ENCODE data around the gene DPYSL3. TPM values are rescaled to one million over a fixed set of nuclear protein-coding genes. Genes with fewer than 3 reads are reported as not detected.

Gene DPYSL3
- total and polyA plus RNA-seq, 2 donors (not counting 3 experiments of a cell fraction or from before 2014, with no cell fraction given): 80.3 to 146 TPM

DNA sequence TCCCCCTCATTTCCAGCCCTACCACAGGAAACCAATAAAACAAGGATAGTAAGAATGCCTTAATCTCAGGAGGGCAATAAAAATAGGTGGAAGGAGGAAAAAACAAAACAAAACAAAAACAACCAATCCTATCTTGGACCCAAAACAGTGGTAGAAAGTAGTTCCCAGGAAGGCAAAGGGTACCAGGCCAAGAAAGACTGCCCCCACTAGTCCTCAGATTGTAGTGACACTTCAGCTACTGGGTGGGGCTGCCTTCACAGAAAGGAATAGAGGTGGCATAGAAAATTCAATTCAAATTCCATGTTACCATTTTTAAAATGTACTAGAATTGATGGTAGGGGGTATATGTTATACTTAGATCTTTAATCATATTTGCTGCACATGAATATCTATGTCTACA lies 59.3 kb downstream of the DPYSL3 start:
- no TSS peak for BruUV-seq (replicated peaks)
- no peaks in the 10 kb centered on the region for H3K36me3 ChIP-seq (ENCODE audit: control insufficient read depth in 2 of 2, extremely low read depth in 1 of 2, insufficient read depth in 2 of 2, low read length in 2 of 2)
- H3K27me3 ChIP-seq (ENCODE audit: control insufficient read depth in 2 of 2, insufficient read depth in 2 of 2, low read length in 2 of 2): no peaks in the 10 kb centered on the region
- dilution Hi-C loops (cut with MboI; ENCODE audit: extremely low pct_ligation_motif_present, low sequenced_read_pairs) (no loop called here), intact Hi-C loops (cut with micrococcal nuclease) (no loop called here)
- peaks cover 24% of the 10 kb centered on the region for H3K79me2 ChIP-seq (ENCODE audit: control insufficient read depth, insufficient read depth, low read length)
- no peaks in the 10 kb centered on the region for H3K9me3 ChIP-seq (replicated peaks; ENCODE audit: control insufficient read depth, insufficient read depth, low read length)
- H3K9ac ChIP-seq (replicated peaks; ENCODE audit: extremely low read depth, insufficient read depth, low read length): no peak overlapping the region
- CTCF ChIA-PET: interaction anchor here (1.2 to 6.9 kb wide), 3 partner anchors 24 to 126 kb away, joined by 3 to 136 read pairs (median 134); no protein-coding TSS in a partner anchor
- H2AFZ ChIP-seq (ENCODE audit: low read depth, low read length): no peak overlapping the region
- DNase-seq (ENCODE audit: low read depth, low spot score): no peak
- FAIRE-seq: no peak
- no peaks in the 10 kb centered on the region for H4K20me1 ChIP-seq (replicated peaks; ENCODE audit: control insufficient read depth, extremely low read depth, insufficient read depth, low read length)
- H3K4me2 ChIP-seq (ENCODE audit: insufficient read depth, low read length): no peak overlapping the region
- H3K27ac ChIP-seq (ENCODE audit: insufficient read depth, low read depth, low read length): no peak overlapping the region
- peaks cover 4% of the 10 kb centered on the region for H3K4me1 ChIP-seq (ENCODE audit: control insufficient read depth, extremely low read depth, insufficient read depth, low read length)
- no peaks in the 10 kb centered on the region for H3K9me1 ChIP-seq (replicated peaks; ENCODE audit: control insufficient read depth, extremely low read depth, insufficient read depth, low read length)
- no peak overlapping the region for H3K4me3 ChIP-seq (replicated peaks in 1 of 3; ENCODE audit: insufficient read depth in 1 of 3, low read depth in 1 of 3, low read length in 3 of 3)
- POLR2A ChIA-PET: no interaction called here
- no peak for TF ChIP-seq EZH2 (IDR thresholded peaks at IDR 0.05; ENCODE audit: borderline replicate concordance, low read depth, low read length, severe bottlenecking)
- no peak for TF ChIP-seq FOS (IDR thresholded peaks at IDR 0.05; ENCODE audit: borderline replicate concordance, insufficient read depth, low read length)
- no peak for TF ChIP-seq POLR2A (IDR thresholded peaks at IDR 0.05; ENCODE audit: low read depth, low read length)

DNA sequence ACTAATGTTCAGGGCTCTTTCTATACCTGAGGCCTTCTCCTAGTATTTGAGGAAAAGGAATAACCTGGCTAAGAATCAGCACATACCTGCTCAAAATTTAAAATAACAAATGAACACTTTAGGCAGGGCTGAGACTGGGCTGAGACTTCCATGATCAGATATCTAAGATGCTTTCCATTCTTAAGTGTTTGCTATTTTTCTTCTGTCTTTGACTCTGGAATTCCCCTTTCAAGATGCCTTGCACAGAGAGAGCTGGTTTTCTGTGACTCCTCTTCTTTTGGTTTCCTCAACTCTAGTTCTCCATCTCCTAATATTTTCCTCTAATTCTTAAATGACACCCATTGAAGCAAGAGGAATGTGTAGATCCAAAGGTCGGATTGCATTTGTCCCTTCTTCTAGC lies 61.1 kb downstream of the DPYSL3 start:
- Histone ChIP-seq H2AFZ (ENCODE audit: low read depth, low read length) (no peak overlapping the region), H3K9ac (replicated peaks; ENCODE audit: extremely low read depth, insufficient read depth, low read length) (no peak overlapping the region), H3K27me3 (ENCODE audit: control insufficient read depth in 2 of 2, insufficient read depth in 2 of 2, low read length in 2 of 2) (no peaks in the 10 kb centered on the region), H3K4me3 (replicated peaks in 1 of 3; ENCODE audit: insufficient read depth in 1 of 3, low read depth in 1 of 3, low read length in 3 of 3) (no peak overlapping the region), H3K9me3 (replicated peaks; ENCODE audit: control insufficient read depth, insufficient read depth, low read length) (no peaks in the 10 kb centered on the region), H3K36me3 (ENCODE audit: control insufficient read depth in 2 of 2, extremely low read depth in 1 of 2, insufficient read depth in 2 of 2, low read length in 2 of 2) (no peaks in the 10 kb centered on the region), H3K27ac (ENCODE audit: insufficient read depth, low read depth, low read length) (no peak overlapping the region), H4K20me1 (replicated peaks; ENCODE audit: control insufficient read depth, extremely low read depth, insufficient read depth, low read length) (no peaks in the 10 kb centered on the region), H3K4me2 (ENCODE audit: insufficient read depth, low read length) (no peak overlapping the region), H3K4me1 (ENCODE audit: control insufficient read depth, extremely low read depth, insufficient read depth, low read length) (no peaks in the 10 kb centered on the region), H3K9me1 (replicated peaks; ENCODE audit: control insufficient read depth, extremely low read depth, insufficient read depth, low read length) (no peaks in the 10 kb centered on the region), H3K79me2 (ENCODE audit: control insufficient read depth, insufficient read depth, low read length) (peaks cover 28% of the 10 kb centered on the region)
- no TSS peak for BruUV-seq (replicated peaks)
- DNase-seq (ENCODE audit: low read depth, low spot score): no peak
- TF ChIP-seq, protein P1, sequence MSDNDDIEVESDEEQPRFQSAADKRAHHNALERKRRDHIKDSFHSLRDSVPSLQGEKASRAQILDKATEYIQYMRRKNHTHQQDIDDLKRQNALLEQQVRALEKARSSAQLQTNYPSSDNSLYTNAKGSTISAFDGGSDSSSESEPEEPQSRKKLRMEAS (IDR thresholded peaks at IDR 0.05; ENCODE audit: insufficient read depth, insufficient read length): no peak
- no peak for TF ChIP-seq POLR2AphosphoS5 (IDR thresholded peaks at IDR 0.05; ENCODE audit: insufficient read depth, low read depth, low read length)
- TF ChIP-seq FOS (IDR thresholded peaks at IDR 0.05; ENCODE audit: borderline replicate concordance, insufficient read depth, low read length): no peak
- no peak for TF ChIP-seq POLR2A (IDR thresholded peaks at IDR 0.05; ENCODE audit: low read depth, low read length)
- TF ChIP-seq MYC (IDR thresholded peaks at IDR 0.05; ENCODE audit: low read depth, low read length): no peak
- TF ChIP-seq EZH2 (IDR thresholded peaks at IDR 0.05; ENCODE audit: borderline replicate concordance, low read depth, low read length, severe bottlenecking): no peak
- TF ChIP-seq JUN (IDR thresholded peaks at IDR 0.05; ENCODE audit: borderline replicate concordance, insufficient read depth, insufficient read length, low read depth): no peak
- POLR2A ChIA-PET: no interaction called here
- dilution Hi-C loops (cut with MboI; ENCODE audit: extremely low pct_ligation_motif_present, low sequenced_read_pairs): no loop called here
- no peak for FAIRE-seq
- intact Hi-C loops (cut with micrococcal nuclease): no loop called here
- CTCF ChIA-PET: interaction anchor here (0.9 to 2.8 kb wide), 8 partner anchors 8 to 260 kb away, joined by 3 to 18 read pairs (median 6); partner anchors contain the start of gene DPYSL3
